Prostate gland (tissue), 2 donors: ENCODE data around the gene PNLDC1. TPM values are rescaled to one million over a fixed set of nuclear protein-coding genes. Genes with fewer than 3 reads are reported as not detected.

ENCODE experiments used
- DNase-seq: peaks from one replicate; pipeline ENCODE4 v3.0.0-alpha.2; 2019; ENCODE audit warnings: low spot score
- H3K27ac ChIP-seq, 2 donors: fragments of 200-600 bp; sonication (generic); 2 replicates each; pipeline ENCODE4 v1.5.1; 2017 to 2019
- H3K27me3 ChIP-seq: fragments of 200-600 bp; sonication (generic); replicated peaks from 2 replicates; pipeline ENCODE4 v1.5.1; 2019; ENCODE audit not compliant: insufficient read depth
- H3K36me3 ChIP-seq, 2 donors: fragments of 200-600 bp; sonication (generic); 1 replicate in 1 of 2; 2 replicates in 1 of 2; pipeline versions ENCODE4 v1.5.1 to v1.8.1; 2017 to 2019
- H3K4me1 ChIP-seq: fragments of 200-600 bp; sonication (generic); replicated peaks from 2 replicates; pipeline ENCODE4 v1.5.1; 2019
- H3K4me3 ChIP-seq, 2 donors: fragments of 200-600 bp; sonication (generic); 2 replicates each; pipeline ENCODE4 v1.5.1; 2017 to 2019
- H3K9me3 ChIP-seq: fragments of 200-600 bp; sonication (generic); 2 replicates; pipeline ENCODE4 v1.5.1; 2017
- POLR2A ChIP-seq: fragments of 450-650 bp; IDR thresholded peaks from one replicate; pipeline ENCODE4 v1.6.1; 2016; ENCODE audit warnings: antibody characterized with exemption, mild to moderate bottlenecking
- POLR2AphosphoS5 ChIP-seq: sonication (generic); formaldehyde crosslinking; IDR thresholded peaks from one replicate; pipeline ENCODE4 v1.6.1; 2017; ENCODE audit warnings: antibody characterized with exemption
- WGBS: methylation state at CpG from one replicate; pipeline ENCODE4 v1.1.5; 2018; 5-methylcytosine and 5-hydroxymethylcytosine counted together
- intact Hi-C: fragments of 100-400 bp; cut with DNase I; formaldehyde crosslinking; loops from one replicate; pipeline ENCODE4 v1.14.2; 2022
- total RNA-seq, 2 donors: library from RNA; depleted of rRNA; stranded (reverse); fragments of >200 nt; gene quantifications; one replicate each; pipeline ENCODE4 v1.1.0, GENCODE V29; 2016
- TF ChIP-seq, protein P1 (sequence below), 4 experiments: fragments of 200-600 bp in 2 of 4; fragments of 450-650 bp in 2 of 4; sonication (generic) in 2 of 4; IDR thresholded peaks; 1 replicate in 3 of 4; 2 replicates in 1 of 4; pipeline ENCODE4 v1.5.1; 2016 to 2019; ENCODE audit warnings: antibody characterized with exemption in 4 of 4, mild to moderate bottlenecking in 2 of 4, moderate library complexity in 2 of 4

The PNLDC1 gene
- total RNA-seq, 2 donors from 2014 or later, result 5.6 TPM; not detected in 1

DNA sequence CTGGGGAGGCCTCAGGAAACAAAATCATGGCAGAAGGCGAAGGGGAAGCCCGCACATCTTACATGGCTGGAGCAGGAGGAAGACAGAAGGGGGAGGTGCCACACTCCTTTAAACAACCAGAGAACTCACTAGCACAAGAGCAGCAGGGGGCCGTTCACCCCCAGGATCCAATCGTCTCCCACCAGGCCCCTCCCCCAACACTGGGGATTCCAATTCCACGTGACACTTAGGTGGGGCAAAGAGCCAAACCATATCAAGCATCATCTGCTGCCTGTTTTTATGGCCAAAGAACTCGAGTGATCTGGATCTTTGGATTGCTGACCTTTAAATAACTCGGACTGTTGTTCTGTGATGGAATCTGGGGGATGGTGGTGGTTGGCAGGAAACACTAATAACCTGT lies 28.0 kb downstream of the PNLDC1 start:
- Histone ChIP-seq H3K27ac (no peak overlapping the region), H3K4me3 (no peak overlapping the region), H3K36me3 (no peaks in the 10 kb centered on the region), H3K27me3 (no peaks in the 10 kb centered on the region), H3K9me3 (no peaks in the 10 kb centered on the region), H3K4me1 (no peaks in the 10 kb centered on the region)
- no peak for TF ChIP-seq POLR2AphosphoS5
- TF ChIP-seq POLR2A, result no peak
- TF ChIP-seq, protein P1, sequence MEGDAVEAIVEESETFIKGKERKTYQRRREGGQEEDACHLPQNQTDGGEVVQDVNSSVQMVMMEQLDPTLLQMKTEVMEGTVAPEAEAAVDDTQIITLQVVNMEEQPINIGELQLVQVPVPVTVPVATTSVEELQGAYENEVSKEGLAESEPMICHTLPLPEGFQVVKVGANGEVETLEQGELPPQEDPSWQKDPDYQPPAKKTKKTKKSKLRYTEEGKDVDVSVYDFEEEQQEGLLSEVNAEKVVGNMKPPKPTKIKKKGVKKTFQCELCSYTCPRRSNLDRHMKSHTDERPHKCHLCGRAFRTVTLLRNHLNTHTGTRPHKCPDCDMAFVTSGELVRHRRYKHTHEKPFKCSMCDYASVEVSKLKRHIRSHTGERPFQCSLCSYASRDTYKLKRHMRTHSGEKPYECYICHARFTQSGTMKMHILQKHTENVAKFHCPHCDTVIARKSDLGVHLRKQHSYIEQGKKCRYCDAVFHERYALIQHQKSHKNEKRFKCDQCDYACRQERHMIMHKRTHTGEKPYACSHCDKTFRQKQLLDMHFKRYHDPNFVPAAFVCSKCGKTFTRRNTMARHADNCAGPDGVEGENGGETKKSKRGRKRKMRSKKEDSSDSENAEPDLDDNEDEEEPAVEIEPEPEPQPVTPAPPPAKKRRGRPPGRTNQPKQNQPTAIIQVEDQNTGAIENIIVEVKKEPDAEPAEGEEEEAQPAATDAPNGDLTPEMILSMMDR (IDR thresholded peaks at IDR 0.05), result no peak
- WGBS, result 41% methylated on average over 7 of the region's 7 CpGs
- no peak for DNase-seq
- intact Hi-C loops, result no loop called here

DNA sequence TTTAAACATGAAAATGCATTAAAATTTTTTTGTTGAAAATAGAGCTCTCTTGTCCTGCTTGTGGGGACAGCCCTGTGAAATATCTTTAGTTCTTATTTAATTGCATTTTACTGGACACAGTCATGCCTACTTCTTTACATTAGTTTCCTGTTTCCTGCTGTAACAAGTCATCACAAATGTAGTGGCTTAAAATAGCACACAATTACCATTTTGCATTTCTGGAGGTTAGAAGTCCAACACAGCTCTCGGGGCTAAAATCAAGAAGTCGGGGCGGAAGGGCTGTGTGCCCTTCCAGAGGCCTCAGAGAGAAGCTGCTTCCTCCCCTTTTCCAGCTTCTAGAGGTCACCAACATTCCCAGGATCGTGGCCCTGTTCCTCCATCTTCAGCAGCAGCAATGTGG lies 29.4 kb downstream of the PNLDC1 start:
- Histone ChIP-seq H3K4me1 (no peaks in the 10 kb centered on the region), H3K36me3 (no peaks in the 10 kb centered on the region), H3K9me3 (no peaks in the 10 kb centered on the region), H3K4me3 (no peak overlapping the region), H3K27ac (no peak overlapping the region), H3K27me3 (no peaks in the 10 kb centered on the region)
- intact Hi-C loops, result no loop called here
- no peak for DNase-seq
- TF ChIP-seq, protein P1 (IDR thresholded peaks at IDR 0.05), result no peak
- no peak for TF ChIP-seq POLR2A
- TF ChIP-seq POLR2AphosphoS5, result no peak
- 67% methylated on average over 4 of the region's 4 CpGs for WGBS

DNA sequence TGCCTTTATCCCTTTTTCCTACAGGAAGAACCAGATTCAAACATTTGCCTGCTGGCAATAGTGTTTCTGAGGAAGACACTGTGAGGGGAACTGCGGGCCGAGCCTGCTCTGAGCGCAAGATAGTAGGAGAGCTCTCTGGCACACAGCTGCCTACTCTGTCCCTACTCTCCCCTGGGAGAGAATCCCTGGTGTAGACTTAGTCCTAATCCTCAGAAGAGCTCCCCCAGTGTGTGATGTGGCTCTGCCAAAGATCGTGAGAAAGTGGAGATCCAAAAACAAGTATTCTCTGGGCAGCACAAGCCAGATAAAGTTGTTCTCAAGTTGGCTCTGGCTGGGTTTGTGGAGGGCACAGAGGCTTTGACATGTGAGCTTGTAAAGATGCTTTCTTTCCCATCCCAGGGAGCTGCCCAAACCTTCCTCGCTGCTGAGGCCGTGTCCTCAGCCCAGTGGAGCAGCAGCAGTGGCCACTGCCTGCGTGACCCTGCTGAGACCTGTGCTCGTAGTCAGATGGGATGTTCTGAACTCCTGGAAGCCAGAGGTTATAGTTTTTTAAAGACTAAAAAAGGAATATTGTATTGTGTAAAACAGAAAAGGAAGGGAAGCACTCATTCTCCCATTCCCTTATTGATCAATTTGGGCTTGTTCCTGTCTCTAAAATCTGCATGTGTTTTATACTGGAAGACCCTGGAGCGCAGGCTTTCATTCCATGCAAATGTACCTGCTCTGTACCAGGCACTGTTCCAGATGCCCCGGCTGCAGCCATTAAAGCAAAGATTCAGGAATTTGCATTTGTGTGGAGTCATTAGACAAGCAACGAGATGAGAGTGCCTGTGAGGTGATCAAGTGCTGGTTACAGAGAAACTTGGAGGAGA lies 30.7 kb downstream of the PNLDC1 start:
- no peaks in the 10 kb centered on the region for H3K36me3 ChIP-seq
- intact Hi-C loops, result no loop called here
- 52% methylated on average over 11 of the region's 11 CpGs for WGBS

DNA sequence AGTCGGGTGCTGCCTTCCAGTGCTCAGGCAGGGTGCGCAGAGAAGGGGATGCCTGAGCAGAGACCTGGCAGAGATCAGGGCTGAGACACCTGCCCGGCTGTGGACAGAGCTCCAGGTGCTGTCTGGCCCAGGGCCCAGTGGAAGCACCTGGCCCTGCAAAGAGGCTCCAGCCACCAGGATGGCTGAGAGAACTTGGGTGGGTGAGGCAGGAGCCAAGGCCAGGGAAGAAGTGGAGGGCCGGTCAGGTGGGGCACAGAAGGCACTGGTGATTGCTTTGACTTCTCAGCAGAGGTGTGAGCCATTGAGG lies 31.2 kb downstream of the PNLDC1 start:
- 48% methylated on average over 4 of the region's 4 CpGs for WGBS
- TF ChIP-seq POLR2A (no peak), POLR2AphosphoS5 (no peak)
- TF ChIP-seq, protein P1 (IDR thresholded peaks at IDR 0.05), result no peak

More for the DNA sequence above, 30.7 kb downstream of the PNLDC1 start:
- DNase-seq, result no peak
- no peak overlapping the region for H3K4me3 ChIP-seq
- no peak for TF ChIP-seq POLR2A
- TF ChIP-seq, protein P1 (IDR thresholded peaks at IDR 0.05), result no peak
- no peaks in the 10 kb centered on the region for H3K27me3 ChIP-seq
- H3K27ac ChIP-seq, result no peak overlapping the region
- H3K4me1 ChIP-seq, result no peaks in the 10 kb centered on the region
- no peaks in the 10 kb centered on the region for H3K9me3 ChIP-seq

DNA sequence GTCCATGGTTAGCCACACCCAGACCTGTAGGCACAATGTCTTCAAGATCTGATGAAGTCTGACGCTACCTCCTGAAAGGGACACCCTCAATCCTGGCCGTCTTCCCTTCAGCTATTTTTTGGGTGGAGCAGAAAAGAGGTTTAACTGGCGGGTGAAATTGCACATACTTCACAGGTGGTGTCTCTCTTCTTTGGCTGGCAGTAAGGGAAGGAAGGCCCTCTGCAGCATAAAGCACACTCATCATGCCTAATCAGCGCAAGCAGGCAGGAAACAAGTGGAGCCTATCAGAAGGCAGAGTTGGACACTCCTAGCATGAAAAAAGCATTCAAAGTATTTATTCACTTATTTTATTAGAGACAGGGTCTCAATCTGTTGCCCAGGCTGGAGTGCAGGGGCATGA lies 32.9 kb downstream of the PNLDC1 start:
- Histone ChIP-seq H3K4me3 (no peak overlapping the region), H3K27me3 (no peaks in the 10 kb centered on the region), H3K27ac (no peak overlapping the region), H3K9me3 (no peaks in the 10 kb centered on the region), H3K4me1 (no peaks in the 10 kb centered on the region), H3K36me3 (no peaks in the 10 kb centered on the region)
- WGBS, result 52% methylated on average over 4 of the region's 4 CpGs
- DNase-seq, result no peak
- no peak for TF ChIP-seq POLR2AphosphoS5
- no peak for TF ChIP-seq POLR2A
- TF ChIP-seq, protein P1 (IDR thresholded peaks at IDR 0.05), result no peak
- intact Hi-C loops, result no loop called here

More for the DNA sequence above, 31.2 kb downstream of the PNLDC1 start:
- DNase-seq, result no peak
- intact Hi-C loops, result no loop called here
- no peaks in the 10 kb centered on the region for H3K9me3 ChIP-seq
- no peaks in the 10 kb centered on the region for H3K36me3 ChIP-seq
- no peak overlapping the region for H3K4me3 ChIP-seq
- H3K27ac ChIP-seq, result no peak overlapping the region
- H3K4me1 ChIP-seq, result no peaks in the 10 kb centered on the region
- H3K27me3 ChIP-seq, result no peaks in the 10 kb centered on the region
